Hematopoietic multipotent progenitor cell treated with erythropoietin and hydrocortisone succinate and interleukin-3 and kit ligand, for 17 days (in vitro differentiated cells): ENCODE measurements around the gene ACBD6.

ENCODE experiments used
- DNase-seq: peaks from one replicate; pipeline ENCODE4 v3.0.0-alpha.2; 2015; ENCODE audit warnings: low spot score

Gene ACBD6

GRCh38 chr1:180369061-180369460, 133.3 kb downstream of the ACBD6 start:
- no peak for DNase-seq

GRCh38 chr1:180366371-180367068, 135.9 kb downstream of the ACBD6 start:
- DNase-seq, result no peak

- DNase-seq, result no peak
Observed at GRCh38 chr1:180365039-180365438, 137.3 kb downstream of the ACBD6 start.

- no peak for DNase-seq
Observed at GRCh38 chr1:180363246-180363995, 139.0 kb downstream of the ACBD6 start.

- DNase-seq, result no peak
Observed at GRCh38 chr1:180360333-180361075, 141.9 kb downstream of the ACBD6 start.

- DNase-seq, result no peak
Observed at GRCh38 chr1:180358649-180359048, 143.7 kb downstream of the ACBD6 start.

GRCh38 chr1:180353945-180354344, 148.4 kb downstream of the ACBD6 start:
- DNase-seq, result no peak

GRCh38 chr1:180352588-180352987, 149.8 kb downstream of the ACBD6 start:
- no peak for DNase-seq

GRCh38 chr1:180352021-180352420, 150.4 kb downstream of the ACBD6 start:
- no peak for DNase-seq

GRCh38 chr1:180345148-180345547, 157.2 kb downstream of the ACBD6 start:
- DNase-seq, result no peak

- DNase-seq, result no peak
Observed at GRCh38 chr1:180343921-180344769, 158.2 kb downstream of the ACBD6 start.

- no peak for DNase-seq
Observed at GRCh38 chr1:180327089-180327488, 175.3 kb downstream of the ACBD6 start.

GRCh38 chr1:180312926-180313325, 189.5 kb downstream of the ACBD6 start:
- DNase-seq, result no peak

- no peak for DNase-seq
Observed at GRCh38 chr1:180311011-180311730, 191.2 kb downstream of the ACBD6 start.

GRCh38 chr1:180310095-180310494, 192.3 kb downstream of the ACBD6 start:
- DNase-seq, result no peak

- DNase-seq, result no peak
Observed at GRCh38 chr1:180309338-180309737, 193.0 kb downstream of the ACBD6 start.

- no peak for DNase-seq
Observed at GRCh38 chr1:180301135-180301742, 201.1 kb downstream of the ACBD6 start.

- DNase-seq, result no peak
Observed at GRCh38 chr1:180299479-180300221, 202.7 kb downstream of the ACBD6 start.

GRCh38 chr1:180295999-180296398, 206.4 kb downstream of the ACBD6 start:
- DNase-seq, result no peak

- DNase-seq, result no peak
Observed at GRCh38 chr1:180294711-180295110, 207.7 kb downstream of the ACBD6 start.
